ENCODE data around the gene PATL2.

PATL2 gene

DNA sequence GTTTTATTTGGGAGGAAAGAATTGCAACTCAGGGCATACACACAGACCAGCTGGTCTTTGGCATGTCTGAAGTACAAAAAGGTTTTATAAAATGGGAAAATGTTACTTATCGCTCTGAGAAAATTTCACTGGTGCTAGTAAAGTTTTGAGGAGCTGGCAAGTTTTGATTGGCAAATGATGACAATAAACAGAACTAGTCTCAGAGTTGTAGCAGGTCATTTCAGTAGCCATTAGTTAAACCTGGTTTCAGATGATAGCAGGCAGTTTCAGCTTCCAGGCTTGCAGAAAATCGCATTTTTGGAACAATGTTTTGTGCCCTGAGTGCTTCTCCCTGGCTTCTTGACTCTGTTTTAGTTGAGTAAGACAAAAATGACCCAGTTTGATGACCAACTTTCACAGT lies 10.9 kb upstream of the PATL2 start:
- TF ChIP-seq ZFX (IDR thresholded peaks at IDR 0.05), result no peak
- TF ChIP-seq, protein P1, sequence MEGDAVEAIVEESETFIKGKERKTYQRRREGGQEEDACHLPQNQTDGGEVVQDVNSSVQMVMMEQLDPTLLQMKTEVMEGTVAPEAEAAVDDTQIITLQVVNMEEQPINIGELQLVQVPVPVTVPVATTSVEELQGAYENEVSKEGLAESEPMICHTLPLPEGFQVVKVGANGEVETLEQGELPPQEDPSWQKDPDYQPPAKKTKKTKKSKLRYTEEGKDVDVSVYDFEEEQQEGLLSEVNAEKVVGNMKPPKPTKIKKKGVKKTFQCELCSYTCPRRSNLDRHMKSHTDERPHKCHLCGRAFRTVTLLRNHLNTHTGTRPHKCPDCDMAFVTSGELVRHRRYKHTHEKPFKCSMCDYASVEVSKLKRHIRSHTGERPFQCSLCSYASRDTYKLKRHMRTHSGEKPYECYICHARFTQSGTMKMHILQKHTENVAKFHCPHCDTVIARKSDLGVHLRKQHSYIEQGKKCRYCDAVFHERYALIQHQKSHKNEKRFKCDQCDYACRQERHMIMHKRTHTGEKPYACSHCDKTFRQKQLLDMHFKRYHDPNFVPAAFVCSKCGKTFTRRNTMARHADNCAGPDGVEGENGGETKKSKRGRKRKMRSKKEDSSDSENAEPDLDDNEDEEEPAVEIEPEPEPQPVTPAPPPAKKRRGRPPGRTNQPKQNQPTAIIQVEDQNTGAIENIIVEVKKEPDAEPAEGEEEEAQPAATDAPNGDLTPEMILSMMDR (conservative IDR thresholded peaks at IDR 0.05), result no peak
- H3K27ac ChIP-seq, result no peak overlapping the region

DNA sequence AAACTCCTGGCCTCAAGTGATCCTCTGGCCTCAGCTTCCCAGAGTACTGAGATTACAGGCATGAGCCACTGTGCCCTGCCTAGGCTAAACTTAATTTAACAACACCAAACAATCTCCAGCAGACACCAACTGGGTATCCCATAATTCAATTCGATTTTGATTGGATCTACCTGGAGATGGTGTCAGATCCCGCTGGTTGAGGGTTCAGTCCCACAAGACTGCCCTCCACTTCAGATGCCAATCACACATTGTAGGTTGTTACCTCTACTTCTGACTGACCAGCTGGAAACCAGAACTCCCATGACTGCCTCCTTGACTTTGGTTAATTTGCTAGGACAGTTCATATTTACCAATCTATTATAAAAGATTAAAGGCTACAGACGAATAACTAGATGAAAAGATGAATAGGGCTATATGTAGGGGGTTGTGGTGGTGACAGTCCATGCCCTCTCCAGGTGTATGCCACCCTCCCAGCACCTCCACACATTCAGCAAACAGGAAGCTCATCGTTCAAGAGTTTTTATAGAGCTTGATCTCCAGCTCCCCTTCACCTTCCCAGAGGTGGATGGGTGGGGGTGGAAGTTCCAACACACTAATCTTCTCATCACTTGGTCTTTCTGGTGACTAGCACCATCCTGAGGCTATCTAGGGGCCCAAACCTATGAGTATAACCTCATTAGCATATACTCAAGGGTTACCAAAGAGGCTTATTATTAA lies 9.5 kb upstream of the PATL2 start:
- peak overlapping the region; percentile 13; the same call in 1 of the 2 replicates for H3K27ac ChIP-seq
- TF ChIP-seq, protein P1 (conservative IDR thresholded peaks at IDR 0.05), result no peak

DNA sequence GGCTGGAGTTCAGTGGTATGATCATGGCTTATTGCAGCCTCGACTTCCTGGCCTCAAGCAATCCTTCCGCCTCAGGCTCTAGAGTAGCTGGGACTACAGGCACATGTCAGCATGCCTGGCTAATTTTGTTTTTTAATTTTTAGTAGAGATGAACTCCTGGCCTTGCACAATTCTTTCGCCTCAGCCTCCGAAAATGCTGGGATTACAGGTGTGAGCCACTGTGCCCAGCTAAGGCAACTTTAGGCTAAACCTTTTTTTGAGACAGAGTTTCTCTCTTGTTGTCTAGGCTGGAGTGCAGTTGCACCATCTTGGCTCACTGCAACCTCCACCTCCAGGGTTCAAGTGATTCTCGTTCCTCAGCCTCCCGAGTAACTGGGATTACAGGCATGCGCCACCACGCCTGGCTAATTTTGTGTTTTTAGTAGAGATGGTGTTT lies 8.9 kb upstream of the PATL2 start:
- H3K27ac ChIP-seq, result peak overlapping the region; percentile 13; the same call in 1 of the 2 replicates

DNA sequence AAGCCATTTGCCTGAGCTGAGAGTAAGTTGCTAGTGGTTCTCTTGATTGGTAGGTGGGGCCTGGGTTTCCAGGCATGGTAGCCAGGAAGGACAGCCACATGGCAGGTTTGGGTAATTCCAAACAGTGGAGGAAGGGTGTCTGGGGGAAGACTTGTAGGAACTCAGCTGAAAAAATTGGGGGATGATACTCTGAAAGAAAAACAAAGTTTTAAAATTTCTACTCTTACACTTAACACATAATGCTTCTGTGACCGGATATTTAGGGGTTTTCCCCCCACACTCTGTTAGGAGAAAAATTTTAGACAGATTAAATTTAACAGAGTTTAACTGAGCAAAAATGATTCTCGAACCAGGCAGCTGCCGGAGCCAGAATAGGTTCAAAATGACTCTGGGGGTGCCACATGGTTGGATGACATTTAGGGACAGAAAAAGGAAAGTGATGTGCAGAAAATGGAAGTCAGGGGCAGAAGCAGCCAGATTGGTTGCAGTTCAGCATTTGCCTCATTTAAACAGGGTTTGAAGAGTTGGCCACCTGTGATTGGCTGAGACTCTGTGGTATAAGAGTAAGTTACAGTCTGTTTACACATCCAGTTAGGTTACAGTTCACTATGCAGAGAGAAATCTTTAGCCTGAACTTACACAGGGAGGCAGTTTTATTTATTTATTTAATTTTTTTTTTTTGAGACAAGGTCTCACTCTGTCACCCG lies 8.3 kb upstream of the PATL2 start:
- no peak for TF ChIP-seq ZFX (IDR thresholded peaks at IDR 0.05)
- TF ChIP-seq, protein P1 (conservative IDR thresholded peaks at IDR 0.05), result no peak
- peak overlapping the region; percentile 13; the same call in 1 of the 2 replicates for H3K27ac ChIP-seq

DNA sequence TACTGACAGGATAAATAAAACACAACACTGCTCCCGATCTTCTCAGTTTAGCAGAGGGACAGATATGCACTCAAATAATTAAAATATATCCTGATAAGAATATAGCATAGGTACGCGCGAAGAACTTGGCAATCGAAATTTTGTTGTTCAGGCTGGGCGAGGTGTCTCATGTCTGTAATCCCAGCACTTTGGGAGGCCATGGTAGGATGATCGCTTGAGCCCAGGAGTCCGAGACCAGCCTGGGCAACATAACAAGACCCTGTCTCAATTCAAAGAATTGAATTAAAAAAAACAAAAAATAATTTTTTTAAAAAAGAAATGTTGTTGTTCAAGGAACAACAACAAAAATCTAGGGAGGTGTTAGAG lies 7.8 kb upstream of the PATL2 start:
- TF ChIP-seq ZFX (IDR thresholded peaks at IDR 0.05), result no peak
- TF ChIP-seq, protein P1 (conservative IDR thresholded peaks at IDR 0.05), result no peak
- H3K27ac ChIP-seq, result no peak overlapping the region

DNA sequence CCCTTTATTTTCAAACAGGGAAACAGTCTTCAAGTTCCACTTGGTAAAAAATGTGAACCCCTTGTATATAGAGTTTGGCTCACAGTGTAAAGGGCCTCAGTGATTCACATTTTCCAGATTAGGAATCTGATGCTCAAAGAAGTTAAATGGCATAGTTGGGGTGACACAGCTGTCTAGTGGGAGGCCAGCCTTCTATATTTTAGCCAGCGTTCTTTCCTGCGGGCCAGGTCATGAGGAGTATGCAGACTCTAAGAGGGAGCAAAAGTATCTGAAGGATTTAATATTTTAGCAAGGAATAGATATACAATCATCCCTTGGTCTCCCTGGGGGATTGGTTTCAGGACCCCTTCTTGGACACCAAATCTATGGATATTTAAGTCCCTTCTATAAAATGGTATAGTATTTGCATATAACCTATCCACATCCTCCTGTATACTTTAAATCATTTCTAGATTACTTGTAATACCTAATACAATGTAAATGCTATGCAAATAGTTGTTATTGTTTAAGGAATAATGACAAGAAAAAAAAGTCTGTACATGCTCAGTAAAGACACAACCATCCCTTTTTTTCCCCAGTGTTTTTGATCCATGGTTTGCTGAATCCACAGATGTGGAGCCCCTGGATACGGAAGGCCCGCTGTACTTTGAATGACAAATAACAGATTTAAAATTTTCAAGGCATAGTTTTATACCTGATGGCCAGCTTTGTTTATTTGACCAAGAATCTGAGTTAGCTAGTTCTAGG lies 7.2 kb upstream of the PATL2 start:
- H3K27ac ChIP-seq, result no peak overlapping the region
- no peak for TF ChIP-seq ZFX (IDR thresholded peaks at IDR 0.05)
- TF ChIP-seq, protein P1 (conservative IDR thresholded peaks at IDR 0.05), result no peak

DNA sequence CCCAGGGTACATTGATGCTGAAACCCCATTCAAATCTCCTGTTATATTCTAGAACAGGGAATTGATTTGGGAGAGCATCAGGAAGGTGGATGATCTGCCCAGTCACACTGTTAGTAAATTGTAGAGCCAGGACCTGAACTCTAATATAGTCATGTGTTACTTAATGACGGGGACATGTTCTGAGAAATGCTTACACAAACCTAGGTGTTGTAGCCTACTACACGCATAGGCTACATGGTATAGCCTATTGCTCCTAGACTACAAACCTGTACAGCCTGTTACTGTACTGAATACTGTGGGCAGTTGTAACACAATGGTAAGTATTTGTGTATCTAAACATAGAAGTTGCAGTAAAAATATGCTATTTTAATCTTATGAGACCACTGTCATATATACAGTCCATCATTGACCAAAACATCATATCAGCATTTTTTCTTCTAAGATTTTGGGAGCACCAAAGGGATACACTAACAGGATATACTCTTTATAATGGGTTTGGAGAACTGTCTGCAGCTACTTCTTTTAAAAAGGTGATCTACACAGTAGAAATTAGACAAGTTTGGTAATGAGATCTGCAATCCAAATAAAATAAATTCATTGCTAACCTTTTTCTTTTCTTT lies 6.0 kb upstream of the PATL2 start:
- TF ChIP-seq, protein P1 (conservative IDR thresholded peaks at IDR 0.05), result no peak
- no peak for TF ChIP-seq ZFX (IDR thresholded peaks at IDR 0.05)
- H3K27ac ChIP-seq, result no peak overlapping the region
